IPS-20b (cell line): ENCODE data around the gene RAD21L1.

Source experiments
- H3K27ac ChIP-seq: one replicate; pipeline ENCODE4 v1.5.1; 2013; ENCODE audit warnings: low read length
- H3K27me3 ChIP-seq: 2 replicates; pipeline ENCODE4 v1.6.1; 2013; ENCODE audit warnings: mild to moderate bottlenecking, low read length, inconsistent platforms; ENCODE audit not compliant: insufficient read depth
- H3K36me3 ChIP-seq: 2 replicates; pipeline ENCODE4 v1.6.1; 2013; ENCODE audit warnings: low read depth, mild to moderate bottlenecking, inconsistent platforms, low read length, moderate library complexity; ENCODE audit not compliant: insufficient read depth
- H3K4me1 ChIP-seq: 2 replicates; pipeline ENCODE4 v1.6.1; 2013; ENCODE audit warnings: mild to moderate bottlenecking, control low read depth, inconsistent platforms, low read length, moderate library complexity; ENCODE audit not compliant: insufficient read depth
- H3K4me3 ChIP-seq: 2 replicates; pipeline ENCODE4 v1.5.1; 2013; ENCODE audit warnings: mild to moderate bottlenecking, low read length, inconsistent platforms
- H3K9ac ChIP-seq: 2 replicates; pipeline ENCODE4 v1.6.1; 2013; ENCODE audit warnings: low read depth, mild to moderate bottlenecking, inconsistent platforms, low read length, moderate library complexity
- H3K9me3 ChIP-seq: 2 replicates; pipeline ENCODE4 v1.6.1; 2013; ENCODE audit warnings: mild to moderate bottlenecking, low read depth, low read length, inconsistent platforms; ENCODE audit not compliant: insufficient read depth

RAD21L1 gene

GRCh38 chr20:1225783-1226654 lies at the start of gene RAD21L1:
TSS of gene RAD21L1 (plus strand) at chr20:1226044. CDS start at chr20:1228454, 2,410 bp downstream.
- no peaks in the 10 kb centered on the region for H3K4me1 ChIP-seq
- H3K4me3 ChIP-seq, result peak within 1 kb of the TSS; percentile 75
- H3K9me3 ChIP-seq, result no peaks in the 10 kb centered on the region
- no peaks in the 10 kb centered on the region for H3K36me3 ChIP-seq
- H3K27ac ChIP-seq, result no peak within 1 kb of the TSS
- peak within 1 kb of the TSS; percentile 66; the same call in 1 of the 2 replicates for H3K9ac ChIP-seq
- H3K27me3 ChIP-seq, result peaks cover 54% of the 10 kb centered on the region

- H3K9ac ChIP-seq, result no peak overlapping the region
- H3K36me3 ChIP-seq, result peaks cover 6% of the 10 kb centered on the region; the same call in 1 of the 2 replicates
- no peak overlapping the region for H3K4me3 ChIP-seq
- no peaks in the 10 kb centered on the region for H3K9me3 ChIP-seq
- peaks cover 8% of the 10 kb centered on the region for H3K27me3 ChIP-seq
- no peaks in the 10 kb centered on the region for H3K4me1 ChIP-seq
- H3K27ac ChIP-seq, result no peak overlapping the region
Observed at GRCh38 chr20:1177680-1178079, 48.2 kb upstream of the RAD21L1 start.

- H3K4me3 ChIP-seq, result no peak overlapping the region
- H3K36me3 ChIP-seq, result 0 out of 2 replicates have a peak, but pooled peaks cover 4% of the 10 kb centered on the region
- no peak overlapping the region for H3K27ac ChIP-seq
- H3K9me3 ChIP-seq, result no peaks in the 10 kb centered on the region
- H3K4me1 ChIP-seq, result no peaks in the 10 kb centered on the region
- H3K9ac ChIP-seq, result no peak overlapping the region
- H3K27me3 ChIP-seq, result peaks cover 13% of the 10 kb centered on the region
Observed at GRCh38 chr20:1178103-1178502, 47.7 kb upstream of the RAD21L1 start.

GRCh38 chr20:1178623-1179022 lies 47.2 kb upstream of the RAD21L1 start:
- H3K27me3 ChIP-seq, result peaks cover 18% of the 10 kb centered on the region
- H3K36me3 ChIP-seq, result 0 out of 2 replicates have a peak, but pooled peaks cover 4% of the 10 kb centered on the region
- no peak overlapping the region for H3K27ac ChIP-seq
- no peaks in the 10 kb centered on the region for H3K4me1 ChIP-seq
- H3K9me3 ChIP-seq, result no peaks in the 10 kb centered on the region
- no peak overlapping the region for H3K4me3 ChIP-seq
- no peak overlapping the region for H3K9ac ChIP-seq

DNA sequence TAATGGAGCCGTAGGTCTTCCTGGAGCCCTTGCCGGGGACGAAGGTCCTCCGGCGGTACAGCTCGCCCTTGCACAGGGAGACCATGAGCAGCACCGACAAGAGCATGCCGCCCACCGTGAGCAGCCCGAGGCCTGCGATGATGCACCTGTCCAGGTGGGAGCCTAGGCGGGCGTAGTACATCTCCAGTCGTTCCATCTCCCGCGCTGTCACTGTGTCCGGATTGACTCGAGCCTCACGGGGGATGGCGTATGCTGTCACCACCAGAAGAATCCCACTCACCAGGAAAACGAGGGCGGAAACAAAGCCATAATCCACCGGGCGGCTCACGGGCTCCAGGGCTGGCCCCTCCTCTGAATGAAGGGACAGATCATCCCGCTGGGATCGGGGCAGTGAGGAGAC lies 44.9 kb upstream of the RAD21L1 start:
- H3K4me1 ChIP-seq, result no peaks in the 10 kb centered on the region
- H3K9me3 ChIP-seq, result no peaks in the 10 kb centered on the region
- H3K27me3 ChIP-seq, result peaks cover 34% of the 10 kb centered on the region
- no peak overlapping the region for H3K9ac ChIP-seq
- no peak overlapping the region for H3K4me3 ChIP-seq
- no peak overlapping the region for H3K27ac ChIP-seq
- no peaks in the 10 kb centered on the region for H3K36me3 ChIP-seq

DNA sequence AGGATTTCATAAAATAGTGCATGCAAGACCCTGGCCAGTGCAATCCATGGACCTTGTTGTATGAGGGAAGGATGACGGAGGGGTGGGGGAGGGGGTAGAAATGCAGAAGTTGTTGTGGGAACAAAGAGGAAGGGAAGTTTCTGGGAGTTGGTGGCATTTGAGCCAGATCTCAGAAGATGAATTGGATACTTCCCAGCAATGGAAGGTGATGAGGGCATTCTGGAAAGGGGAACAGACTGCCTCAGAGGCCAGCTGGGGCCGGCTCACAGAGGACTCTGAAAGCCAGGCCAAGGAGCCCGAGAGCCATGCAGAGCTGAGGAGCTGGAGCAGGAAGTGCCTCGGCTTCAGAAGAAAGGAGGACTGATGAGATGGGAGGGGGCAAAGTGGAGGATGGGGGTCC lies 43.7 kb upstream of the RAD21L1 start:
- no peak overlapping the region for H3K27ac ChIP-seq
- H3K9me3 ChIP-seq, result no peaks in the 10 kb centered on the region
- H3K27me3 ChIP-seq, result peaks cover 46% of the 10 kb centered on the region

GRCh38 chr20:1183153-1183552 lies 42.7 kb upstream of the RAD21L1 start:
- no peaks in the 10 kb centered on the region for H3K9me3 ChIP-seq
- peaks cover 53% of the 10 kb centered on the region for H3K27me3 ChIP-seq
- no peak overlapping the region for H3K4me3 ChIP-seq
- H3K36me3 ChIP-seq, result no peaks in the 10 kb centered on the region
- H3K27ac ChIP-seq, result no peak overlapping the region
- peaks cover 8% of the 10 kb centered on the region; the same call in 1 of the 2 replicates for H3K4me1 ChIP-seq
- H3K9ac ChIP-seq, result no peak overlapping the region

More for the DNA sequence above, 43.7 kb upstream of the RAD21L1 start:
- H3K9ac ChIP-seq, result no peak overlapping the region
- no peaks in the 10 kb centered on the region; the same call in 1 of the 2 replicates for H3K4me1 ChIP-seq
- H3K36me3 ChIP-seq, result no peaks in the 10 kb centered on the region
- no peak overlapping the region for H3K4me3 ChIP-seq

- Histone ChIP-seq H3K27me3 (peaks cover 53% of the 10 kb centered on the region), H3K36me3 (no peaks in the 10 kb centered on the region), H3K27ac (no peak overlapping the region), H3K4me3 (peak overlapping the region; percentile 60), H3K9ac (no peak overlapping the region), H3K4me1 (peaks cover 8% of the 10 kb centered on the region; the same call in 1 of the 2 replicates), H3K9me3 (no peaks in the 10 kb centered on the region)
Observed at GRCh38 chr20:1184260-1184637, 41.6 kb upstream of the RAD21L1 start.

GRCh38 chr20:1184638-1185315 lies 41.1 kb upstream of the RAD21L1 start, which contains the start of gene TMEM74B:
TSS of gene TMEM74B (minus strand) at chr20:1184981. CDS start at chr20:1183801, 1,180 bp downstream.
- Histone ChIP-seq H3K36me3 (no peaks in the 10 kb centered on the region), H3K4me1 (peaks cover 8% of the 10 kb centered on the region; the same call in 1 of the 2 replicates), H3K9me3 (no peaks in the 10 kb centered on the region), H3K4me3 (peak within 1 kb of the TSS; percentile 60), H3K9ac (no peak within 1 kb of the TSS), H3K27ac (no peak within 1 kb of the TSS), H3K27me3 (peaks cover 53% of the 10 kb centered on the region)

DNA sequence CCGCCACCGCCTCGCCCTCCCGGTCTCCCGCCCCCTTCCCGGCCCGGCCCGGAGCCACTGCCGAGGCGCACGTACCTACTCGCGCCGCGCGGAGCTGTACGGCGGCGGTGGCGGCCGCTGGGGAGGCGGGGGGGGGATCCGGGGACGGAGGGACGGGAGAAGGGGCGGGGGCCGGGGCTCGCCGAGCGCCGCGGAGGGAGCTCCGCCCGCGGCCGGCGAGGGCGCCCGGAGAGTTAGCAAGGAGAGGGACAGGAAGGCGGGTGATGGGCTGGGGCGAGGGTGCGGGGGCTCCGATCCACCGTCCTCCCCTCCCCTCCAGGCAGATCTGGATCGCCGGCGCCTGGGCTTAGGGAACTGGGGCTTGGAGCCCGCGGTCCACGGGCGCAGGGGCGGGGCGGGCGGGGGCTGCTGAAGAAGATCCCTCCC lies 40.5 kb upstream of the RAD21L1 start:
- no peaks in the 10 kb centered on the region for H3K9me3 ChIP-seq
- peak overlapping the region; percentile 60; the same call in 1 of the 2 replicates for H3K4me3 ChIP-seq
- peaks cover 8% of the 10 kb centered on the region; the same call in 1 of the 2 replicates for H3K4me1 ChIP-seq
- H3K36me3 ChIP-seq, result no peaks in the 10 kb centered on the region
- H3K27ac ChIP-seq, result no peak overlapping the region
- H3K9ac ChIP-seq, result no peak overlapping the region
- peaks cover 55% of the 10 kb centered on the region for H3K27me3 ChIP-seq

- no peak overlapping the region for H3K27ac ChIP-seq
- H3K36me3 ChIP-seq, result no peaks in the 10 kb centered on the region
- peaks cover 60% of the 10 kb centered on the region for H3K27me3 ChIP-seq
- H3K9me3 ChIP-seq, result no peaks in the 10 kb centered on the region
- H3K9ac ChIP-seq, result no peak overlapping the region
- peaks cover 8% of the 10 kb centered on the region; the same call in 1 of the 2 replicates for H3K4me1 ChIP-seq
- peak overlapping the region; percentile 60; the same call in 1 of the 2 replicates for H3K4me3 ChIP-seq
Observed at GRCh38 chr20:1185790-1186334, 40.0 kb upstream of the RAD21L1 start.
